ENCODE results near the gene DPP6. TPM values are rescaled to one million over a fixed set of nuclear protein-coding genes. Genes with fewer than 3 reads are reported as not detected.

DPP6 gene
- total and polyA plus RNA-seq, 9 of the 15 experiments (the other 6 are each of a cell fraction or from before 2014, with no cell fraction given) = not detected

DNA sequence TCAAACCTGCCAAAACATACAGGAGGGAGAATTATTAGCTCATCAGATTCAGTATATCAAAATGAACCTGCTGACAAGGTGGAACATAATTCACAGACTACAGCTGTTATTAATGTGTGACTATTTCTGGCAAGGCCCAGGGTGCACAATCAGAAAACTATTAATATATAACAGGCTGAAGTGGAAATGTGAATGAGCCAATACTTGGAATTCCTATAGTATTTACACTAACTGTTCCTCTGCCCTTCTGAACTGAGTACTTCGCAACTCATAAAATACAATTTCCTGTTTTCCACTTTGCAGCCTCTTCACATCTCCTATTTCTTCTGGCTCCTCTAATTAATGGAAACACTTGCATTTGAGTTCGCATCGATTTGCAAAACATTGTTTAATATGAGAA, 330.8 kb downstream of the DPP6 start:
- Histone ChIP-seq H2AFZ (ENCODE audit: low read depth, low read length) (no peak overlapping the region), H3K79me2 (ENCODE audit: control insufficient read depth, insufficient read depth, low read length) (no peaks in the 10 kb centered on the region), H3K4me3 (no peak overlapping the region), H3K4me1 (replicated peaks in 1 of 2; ENCODE audit: control insufficient read depth in 2 of 2, insufficient read depth in 2 of 2, low read length in 2 of 2) (no peaks in the 10 kb centered on the region), H3K36me3 (ENCODE audit: control insufficient read depth, insufficient read depth, low read length) (no peaks in the 10 kb centered on the region), H3K9ac (ENCODE audit: insufficient read depth in 1 of 2, low read depth in 2 of 2, low read length in 2 of 2) (no peak overlapping the region), H3K27ac (ENCODE audit: extremely low read depth, low read depth, low read length) (no peak overlapping the region), H3K27me3 (ENCODE audit: control insufficient read depth in 2 of 2, insufficient read depth in 2 of 2, low read length in 2 of 2) (peaks cover 7 to 13% of the 10 kb centered on the region in 2 experiments; a peak in 4 of 5 replicates), H3K9me1 (ENCODE audit: control insufficient read depth, insufficient read depth, low read length) (no peaks in the 10 kb centered on the region), H3K9me3 (replicated peaks; ENCODE audit: control insufficient read depth, insufficient read depth, low read depth, low read length) (no peaks in the 10 kb centered on the region), H3K4me2 (ENCODE audit: insufficient read depth, low read length) (no peak overlapping the region), H4K20me1 (replicated peaks; ENCODE audit: control insufficient read depth, insufficient read depth, low read length) (peaks cover 10% of the 10 kb centered on the region; the same call in 1 of the 2 replicates)
- BruUV-seq (replicated peaks) = no TSS peak
- POLR2A ChIA-PET = interaction anchor here (0.7 kb wide), 1 partner anchor 228 kb away, joined by 3 read pairs; no protein-coding TSS in a partner anchor
- WGBS (ENCODE audit: insufficient coverage, low coverage, missing lambda C conversion rate) = 4% methylated on average over 3 of the region's 3 CpGs
- DNase-seq (ENCODE audit: extremely low read depth in 1 of 4, low spot score in 3 of 4) = no peak
- in situ Hi-C loops (cut with MboI) = no loop called here
- intact Hi-C loops (cut with micrococcal nuclease) = no loop called here
- no peak for TF ChIP-seq ZNF445 (CRISPR knock-in tag; IDR thresholded peaks at IDR 0.05; ENCODE audit: low read depth)
- TF ChIP-seq, protein P1, sequence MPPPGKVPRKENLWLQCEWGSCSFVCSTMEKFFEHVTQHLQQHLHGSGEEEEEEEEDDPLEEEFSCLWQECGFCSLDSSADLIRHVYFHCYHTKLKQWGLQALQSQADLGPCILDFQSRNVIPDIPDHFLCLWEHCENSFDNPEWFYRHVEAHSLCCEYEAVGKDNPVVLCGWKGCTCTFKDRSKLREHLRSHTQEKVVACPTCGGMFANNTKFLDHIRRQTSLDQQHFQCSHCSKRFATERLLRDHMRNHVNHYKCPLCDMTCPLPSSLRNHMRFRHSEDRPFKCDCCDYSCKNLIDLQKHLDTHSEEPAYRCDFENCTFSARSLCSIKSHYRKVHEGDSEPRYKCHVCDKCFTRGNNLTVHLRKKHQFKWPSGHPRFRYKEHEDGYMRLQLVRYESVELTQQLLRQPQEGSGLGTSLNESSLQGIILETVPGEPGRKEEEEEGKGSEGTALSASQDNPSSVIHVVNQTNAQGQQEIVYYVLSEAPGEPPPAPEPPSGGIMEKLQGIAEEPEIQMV (tag; conservative IDR thresholded peaks at IDR 0.05; ENCODE audit: low read depth) = no peak
- TF ChIP-seq NCOR1 (IDR thresholded peaks at IDR 0.05) = no peak
- no peak for TF ChIP-seq KDM1A (IDR thresholded peaks at IDR 0.05)
- TF ChIP-seq, protein P2, sequence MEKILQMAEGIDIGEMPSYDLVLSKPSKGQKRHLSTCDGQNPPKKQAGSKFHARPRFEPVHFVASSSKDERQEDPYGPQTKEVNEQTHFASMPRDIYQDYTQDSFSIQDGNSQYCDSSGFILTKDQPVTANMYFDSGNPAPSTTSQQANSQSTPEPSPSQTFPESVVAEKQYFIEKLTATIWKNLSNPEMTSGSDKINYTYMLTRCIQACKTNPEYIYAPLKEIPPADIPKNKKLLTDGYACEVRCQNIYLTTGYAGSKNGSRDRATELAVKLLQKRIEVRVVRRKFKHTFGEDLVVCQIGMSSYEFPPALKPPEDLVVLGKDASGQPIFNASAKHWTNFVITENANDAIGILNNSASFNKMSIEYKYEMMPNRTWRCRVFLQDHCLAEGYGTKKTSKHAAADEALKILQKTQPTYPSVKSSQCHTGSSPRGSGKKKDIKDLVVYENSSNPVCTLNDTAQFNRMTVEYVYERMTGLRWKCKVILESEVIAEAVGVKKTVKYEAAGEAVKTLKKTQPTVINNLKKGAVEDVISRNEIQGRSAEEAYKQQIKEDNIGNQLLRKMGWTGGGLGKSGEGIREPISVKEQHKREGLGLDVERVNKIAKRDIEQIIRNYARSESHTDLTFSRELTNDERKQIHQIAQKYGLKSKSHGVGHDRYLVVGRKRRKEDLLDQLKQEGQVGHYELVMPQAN (IDR thresholded peaks at IDR 0.05; ENCODE audit: borderline replicate concordance) = no peak
- FAIRE-seq = no peak
- ATAC-seq = no peak
- CTCF ChIA-PET (ENCODE audit: low intra/inter-chr PET ratio) = no interaction called here
